ENCODE measurements around the gene SH3BP5. TPM values are rescaled to one million over a fixed set of nuclear protein-coding genes. Genes with fewer than 3 reads are reported as not detected.
"Not testable (repeated sequence)": the region's sequence is repeated elsewhere in the genome, so short reads cannot be mapped to it uniquely, and the experiment has no call there.

The SH3BP5 gene
- total RNA-seq, 1 donor from 2014 or later: 5.2 TPM

GRCh38 chr3:15359677-15360397 is 27.5 kb upstream of the SH3BP5 start:
- no peaks in the 10 kb centered on the region for H3K9me3 Mint-ChIP-seq
- no peak for DNase-seq (ENCODE audit: low read depth, low spot score)
- H3K27ac Mint-ChIP-seq (ENCODE audit: unreplicated experiment): no peak overlapping the region
- peaks cover 3% of the 10 kb centered on the region for H3K27me3 Mint-ChIP-seq (ENCODE audit: low read depth)
- H3K36me3 Mint-ChIP-seq (ENCODE audit: low read depth): no peaks in the 10 kb centered on the region
- H3K4me1 Mint-ChIP-seq: peaks cover 16% of the 10 kb centered on the region
- no peak overlapping the region for H3K4me3 Mint-ChIP-seq
- TF ChIP-seq CTCF (conservative IDR thresholded peaks at IDR 0.05): no peak

GRCh38 chr3:15356651-15357061 is 24.3 kb upstream of the SH3BP5 start:
- not testable (repeated sequence) for H3K27me3 Mint-ChIP-seq (ENCODE audit: low read depth); H3K9me3 Mint-ChIP-seq; DNase-seq (ENCODE audit: low read depth, low spot score); H3K4me3 Mint-ChIP-seq; H3K36me3 Mint-ChIP-seq (ENCODE audit: low read depth); H3K4me1 Mint-ChIP-seq
- peak overlapping the region; percentile 5 for H3K27ac Mint-ChIP-seq (ENCODE audit: unreplicated experiment)

- Mint-ChIP-seq H3K4me3 (no peak overlapping the region), H3K27ac (ENCODE audit: unreplicated experiment) (peak overlapping the region; percentile 5), H3K27me3 (ENCODE audit: low read depth) (peaks cover 3% of the 10 kb centered on the region), H3K4me1 (peaks cover 7% of the 10 kb centered on the region), H3K9me3 (no peaks in the 10 kb centered on the region), H3K36me3 (ENCODE audit: low read depth) (no peaks in the 10 kb centered on the region)
- no peak for DNase-seq (ENCODE audit: low read depth, low spot score)
- no peak for TF ChIP-seq CTCF (conservative IDR thresholded peaks at IDR 0.05)
Measured at GRCh38 chr3:15356176-15356575, 23.8 kb upstream of the SH3BP5 start.

- H3K27me3 Mint-ChIP-seq (ENCODE audit: low read depth): peaks cover 3% of the 10 kb centered on the region
- H3K36me3 Mint-ChIP-seq (ENCODE audit: low read depth): no peaks in the 10 kb centered on the region
- H3K4me3 Mint-ChIP-seq: no peak overlapping the region
- peaks cover 4% of the 10 kb centered on the region for H3K9me3 Mint-ChIP-seq
- TF ChIP-seq CTCF (conservative IDR thresholded peaks at IDR 0.05): no peak
- no peak overlapping the region for H3K27ac Mint-ChIP-seq (ENCODE audit: unreplicated experiment)
- no peak for DNase-seq (ENCODE audit: low read depth, low spot score)
- peaks cover 7% of the 10 kb centered on the region for H3K4me1 Mint-ChIP-seq
Measured at GRCh38 chr3:15355086-15355485, 22.7 kb upstream of the SH3BP5 start.

- no peak overlapping the region for H3K4me3 Mint-ChIP-seq
- no peaks in the 10 kb centered on the region for H3K36me3 Mint-ChIP-seq (ENCODE audit: low read depth)
- TF ChIP-seq CTCF (conservative IDR thresholded peaks at IDR 0.05): no peak
- H3K9me3 Mint-ChIP-seq: peaks cover 4% of the 10 kb centered on the region
- no peak overlapping the region for H3K27ac Mint-ChIP-seq (ENCODE audit: unreplicated experiment)
- DNase-seq (ENCODE audit: low read depth, low spot score): no peak
- peaks cover 3% of the 10 kb centered on the region for H3K27me3 Mint-ChIP-seq (ENCODE audit: low read depth)
- peaks cover 7% of the 10 kb centered on the region for H3K4me1 Mint-ChIP-seq
Measured at GRCh38 chr3:15354485-15354884, 22.1 kb upstream of the SH3BP5 start.

- Mint-ChIP-seq H3K4me1 (no peaks in the 10 kb centered on the region), H3K27me3 (ENCODE audit: low read depth) (peaks cover 2% of the 10 kb centered on the region), H3K36me3 (ENCODE audit: low read depth) (no peaks in the 10 kb centered on the region), H3K4me3 (no peak overlapping the region), H3K27ac (ENCODE audit: unreplicated experiment) (no peak overlapping the region), H3K9me3 (peaks cover 4% of the 10 kb centered on the region)
- DNase-seq (ENCODE audit: low read depth, low spot score): no peak
- TF ChIP-seq CTCF (conservative IDR thresholded peaks at IDR 0.05): no peak
Measured at GRCh38 chr3:15350141-15350540, 17.8 kb upstream of the SH3BP5 start.

GRCh38 chr3:15349438-15349837 is 17.1 kb upstream of the SH3BP5 start:
- not testable (repeated sequence) for H3K27me3 Mint-ChIP-seq (ENCODE audit: low read depth); DNase-seq (ENCODE audit: low read depth, low spot score); H3K36me3 Mint-ChIP-seq (ENCODE audit: low read depth); H3K9me3 Mint-ChIP-seq; H3K4me3 Mint-ChIP-seq; H3K4me1 Mint-ChIP-seq; H3K27ac Mint-ChIP-seq (ENCODE audit: unreplicated experiment)
